ENCODE data around the gene ASIC5. TPM values are rescaled to one million over a fixed set of nuclear protein-coding genes. Genes with fewer than 3 reads are reported as not detected.

The ASIC5 gene
- total RNA-seq, 1 experiment from 2014 or later, result not detected

DNA sequence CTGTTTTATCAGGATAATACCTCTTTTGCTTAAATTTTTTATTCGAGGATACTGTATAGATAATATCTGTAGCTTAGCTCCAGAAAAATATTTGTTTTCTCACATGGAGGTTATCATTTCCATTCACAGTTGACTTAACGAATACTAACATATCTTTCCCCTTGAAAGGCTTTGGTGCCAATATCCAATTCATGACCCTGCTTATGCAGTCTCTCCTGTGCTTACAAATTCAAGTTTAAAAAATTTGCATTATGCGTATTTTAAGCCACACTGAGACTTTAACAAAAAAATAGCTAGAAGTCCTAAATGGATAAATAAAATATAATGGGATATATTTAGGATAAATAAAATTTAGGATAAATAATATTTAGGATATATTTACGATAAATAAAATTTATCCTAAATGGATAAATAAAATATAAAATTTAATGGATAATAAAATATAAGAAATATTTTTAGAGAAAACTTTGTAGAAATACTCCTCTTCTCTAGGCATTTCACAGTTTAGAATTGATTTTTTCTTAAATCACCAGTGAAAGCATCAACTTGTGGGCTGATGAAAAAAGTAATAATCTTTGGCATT, 84.7 kb downstream of the ASIC5 start:
- DNase-seq (ENCODE audit: low read depth, low spot score) (no peak), ATAC-seq (no peak)
- Histone ChIP-seq H3K27ac (ENCODE audit: low read length) (no peak overlapping the region), H3K36me3 (ENCODE audit: control insufficient read depth, insufficient read depth, low read length) (no peaks in the 10 kb centered on the region), H3K9me3 (ENCODE audit: control insufficient read depth, insufficient read depth, low read depth, low read length) (no peaks in the 10 kb centered on the region), H3K27me3 (ENCODE audit: control insufficient read depth, insufficient read depth, low read length) (no peaks in the 10 kb centered on the region), H3K4me1 (ENCODE audit: control insufficient read depth, insufficient read depth, low read length) (no peaks in the 10 kb centered on the region), H3K4me3 (ENCODE audit: low read depth in 2 of 2, low read length in 2 of 2) (no peak overlapping the region)
- ChIA-PET POLR2A (no interaction called here), CTCF (no interaction called here)
- in situ Hi-C loops (cut with HindIII; ENCODE audit: low pct_unique_long_range_greater_than_20kb, low sequenced_read_pairs) (no loop called here), intact Hi-C loops (cut with micrococcal nuclease; ENCODE audit: unreplicated experiment) (loop anchor here (10.0 kb wide), 1 partner anchor 977 kb away; no protein-coding TSS in a partner anchor)
- TF ChIP-seq SIN3A (IDR thresholded peaks at IDR 0.05; ENCODE audit: borderline replicate concordance, insufficient read depth, low read depth, low read length) (no peak), REST (IDR thresholded peaks at IDR 0.05; ENCODE audit: insufficient read depth in 1 of 2, low read depth in 2 of 2, low read length in 1 of 2) (no peak)
- BruUV-seq (replicated peaks), result no TSS peak

GRCh38 chr4:155780775-155781174, 85.3 kb downstream of the ASIC5 start:
- DNase-seq (ENCODE audit: low read depth, low spot score), result no peak
- CTCF ChIA-PET, result no interaction called here

More at GRCh38 chr4:155780775-155781174, 85.3 kb downstream of the ASIC5 start:
- POLR2A ChIA-PET, result no interaction called here
- no peaks in the 10 kb centered on the region for H3K9me3 ChIP-seq (ENCODE audit: control insufficient read depth, insufficient read depth, low read depth, low read length)
- no peak overlapping the region for H3K27ac ChIP-seq (ENCODE audit: low read length)
- no TSS peak for BruUV-seq (replicated peaks)
- no peak overlapping the region for H3K4me3 ChIP-seq (ENCODE audit: low read depth in 2 of 2, low read length in 2 of 2)
- in situ Hi-C loops (cut with HindIII; ENCODE audit: low pct_unique_long_range_greater_than_20kb, low sequenced_read_pairs) (no loop called here), intact Hi-C loops (cut with micrococcal nuclease; ENCODE audit: unreplicated experiment) (loop anchor here (10.0 kb wide), 1 partner anchor 976 kb away; no protein-coding TSS in a partner anchor)
- H3K27me3 ChIP-seq (ENCODE audit: control insufficient read depth, insufficient read depth, low read length), result no peaks in the 10 kb centered on the region
- no peak for ATAC-seq
- no peaks in the 10 kb centered on the region for H3K4me1 ChIP-seq (ENCODE audit: control insufficient read depth, insufficient read depth, low read length)
- no peaks in the 10 kb centered on the region for H3K36me3 ChIP-seq (ENCODE audit: control insufficient read depth, insufficient read depth, low read length)
- TF ChIP-seq CTCF (IDR thresholded peaks at IDR 0.05) (no peak), SIN3A (IDR thresholded peaks at IDR 0.05; ENCODE audit: borderline replicate concordance, insufficient read depth, low read depth, low read length) (no peak), REST (IDR thresholded peaks at IDR 0.05; ENCODE audit: insufficient read depth in 1 of 2, low read depth in 2 of 2, low read length in 1 of 2) (no peak), POLR2AphosphoS5 (IDR thresholded peaks at IDR 0.05; ENCODE audit: low read depth, low read length) (no peak), TCF7L2 (IDR thresholded peaks at IDR 0.05; ENCODE audit: low read depth, low read length) (no peak)

Other genes starting within 250 kb of the ASIC5 start
- gene GUCY1A1, start 199.4 kb downstream of the ASIC5 start, total RNA-seq (2021; ENCODE audit: unreplicated experiment), result 0.57 TPM
- gene GUCY1B1, start 107.3 kb downstream of the ASIC5 start, total RNA-seq (2021; ENCODE audit: unreplicated experiment), result 0.36 TPM
- 0.13 TPM for gene TDO2, start 37.4 kb upstream of the ASIC5 start, total RNA-seq (2021; ENCODE audit: unreplicated experiment)
- gene CTSO, start 87.6 kb upstream of the ASIC5 start, total RNA-seq (2021; ENCODE audit: unreplicated experiment), result 3.3 TPM